CD4-positive, alpha-beta T cell treated with Interferon alpha-2 for 1 hour (primary cell): ENCODE measurements around the gene TTC1.
"Not testable (repeated sequence)": the region's sequence is repeated elsewhere in the genome, so short reads cannot be mapped to it uniquely, and the experiment has no call there.

Experiments used
- DNase-seq, 2 donors: peaks; one replicate each; pipeline ENCODE4 v3.0.0-alpha.2; 2020 to 2022

Gene TTC1

DNA sequence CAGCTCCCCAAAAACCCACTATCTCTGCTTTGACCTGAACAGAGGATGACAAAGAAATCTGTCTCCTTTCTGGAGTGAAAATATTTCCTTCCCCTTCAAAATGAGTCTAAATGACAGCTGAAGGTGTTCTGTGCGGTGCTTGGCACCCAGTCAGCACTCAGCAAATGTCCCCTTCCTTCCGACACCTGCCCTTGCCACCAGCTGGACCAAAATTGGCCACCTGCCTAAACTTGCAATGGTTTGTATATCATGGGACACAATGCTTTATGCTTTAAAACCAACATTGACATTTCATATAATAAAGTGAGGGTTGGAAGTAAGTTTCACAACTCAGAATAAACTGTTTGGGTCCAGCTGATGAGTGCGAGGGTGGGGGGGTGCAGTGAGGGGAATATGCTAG lies 7.5 kb upstream of the TTC1 start:
- DNase-seq: no peak

DNA sequence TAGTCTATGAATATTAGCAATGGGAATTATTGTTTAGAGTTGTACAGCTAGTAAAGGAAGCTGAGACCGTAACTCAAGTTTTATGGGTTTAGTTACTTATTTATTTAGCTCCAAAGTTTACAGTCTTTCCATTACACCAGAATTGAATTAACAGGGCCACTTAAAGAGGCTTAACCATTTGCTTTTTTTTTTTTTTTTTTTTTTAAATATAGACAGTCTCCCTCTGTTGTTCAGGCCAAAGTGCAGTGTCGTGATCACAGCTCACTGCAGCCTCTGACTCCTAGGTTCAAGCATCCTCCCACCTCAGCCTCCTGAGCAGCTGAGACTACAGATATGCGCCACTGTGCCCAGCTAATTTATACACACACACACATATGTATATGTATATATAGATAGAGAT lies 1.4 kb upstream of the TTC1 start:
- DNase-seq: no peak

DNA sequence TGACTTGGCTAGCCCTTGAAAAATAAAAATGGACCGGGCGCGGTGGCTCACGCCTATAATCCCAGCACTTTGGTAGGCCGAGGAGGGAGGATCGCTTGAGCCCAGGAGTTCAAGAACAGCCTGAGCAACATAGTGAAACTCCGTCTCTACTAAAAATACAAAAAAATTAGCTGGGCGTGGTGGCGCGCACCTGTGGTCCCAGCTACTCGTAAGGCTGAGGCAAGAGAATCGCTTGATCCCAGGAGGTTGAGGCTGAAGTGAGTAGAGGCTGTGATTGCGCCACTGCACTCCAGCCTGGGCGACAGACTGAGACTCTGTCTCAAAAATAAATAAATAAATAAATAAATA lies 436 bp upstream of the TTC1 start:
- DNase-seq: not testable (repeated sequence)

GRCh38 chr5:160009591-160009989 lies 651 bp downstream of the TTC1 start:
- peak in 1 of 2 donors; percentile 10 for DNase-seq

- DNase-seq: no peak
Observed at GRCh38 chr5:160011471-160011870, 2.5 kb downstream of the TTC1 start.

DNA sequence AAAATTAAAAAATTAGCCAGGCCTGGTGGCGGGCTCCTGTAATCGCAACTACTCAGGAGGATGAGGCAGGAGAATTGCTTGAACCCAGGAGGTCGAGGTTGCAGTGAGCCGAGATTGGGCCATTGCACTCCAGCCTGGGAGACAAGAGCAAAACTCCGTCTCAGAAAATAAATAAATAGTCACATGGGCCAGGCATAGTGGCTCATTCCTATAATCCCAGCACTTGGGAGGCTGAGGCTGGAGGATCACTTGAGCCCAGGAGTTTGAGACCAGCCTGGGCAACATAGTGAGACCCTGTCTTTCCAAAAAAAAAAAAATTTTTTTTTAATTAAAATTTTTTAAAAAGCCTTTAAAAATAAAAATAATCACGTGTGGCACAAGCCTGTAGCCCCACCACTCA lies 5.3 kb downstream of the TTC1 start:
- not testable (repeated sequence) for DNase-seq

- DNase-seq: no peak
Observed at GRCh38 chr5:160018945-160019625, 10.1 kb downstream of the TTC1 start.

DNA sequence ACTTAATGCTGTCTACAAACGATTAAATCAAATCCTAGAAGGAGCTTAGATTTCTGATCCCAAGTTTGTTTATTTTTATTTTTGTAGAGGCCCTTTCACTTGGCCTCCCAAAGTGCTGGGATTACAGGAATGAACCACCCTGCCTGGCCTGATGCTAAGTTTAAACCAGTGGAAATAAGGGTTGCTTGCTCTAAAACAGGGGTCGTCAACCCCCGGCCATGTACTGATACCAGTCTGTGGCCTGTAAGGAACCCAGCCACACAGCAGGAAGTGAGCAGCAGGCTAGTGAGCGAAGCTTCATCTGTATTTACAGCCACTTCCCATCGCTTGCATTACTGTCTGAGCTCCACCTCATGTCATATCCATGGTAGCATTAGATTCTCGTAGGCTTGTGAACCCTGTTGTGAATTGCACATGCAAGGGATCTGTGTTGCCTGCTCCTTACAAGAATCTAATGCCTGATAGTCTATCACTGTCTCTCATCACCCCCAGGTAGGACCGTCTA lies 11.4 kb downstream of the TTC1 start:
- DNase-seq: no peak

DNA sequence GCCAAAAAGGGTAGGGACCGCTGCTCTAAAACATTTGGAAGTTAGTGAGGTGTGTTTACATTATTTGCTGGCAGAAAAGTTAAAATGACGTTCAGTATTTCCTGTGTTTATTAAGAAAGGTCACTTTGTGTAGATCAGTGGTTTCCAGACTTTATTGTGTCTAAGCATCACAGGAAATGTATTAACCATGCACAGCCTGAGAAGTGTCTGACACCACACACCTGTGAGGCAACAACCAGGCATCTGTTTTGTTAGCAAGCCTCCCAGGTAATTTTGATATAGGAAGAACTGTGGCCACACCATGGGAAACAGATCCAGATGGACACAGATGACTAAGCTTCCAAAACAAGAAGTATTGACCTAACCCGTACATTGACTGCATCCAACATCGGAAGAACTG lies 12.0 kb downstream of the TTC1 start:
- peak in 1 of 2 donors; percentile 25 for DNase-seq

GRCh38 chr5:160021831-160022446 lies 13.0 kb downstream of the TTC1 start:
- DNase-seq: peak; percentile 56 to 80

- DNase-seq: no peak
Observed at GRCh38 chr5:160023007-160023907, 14.3 kb downstream of the TTC1 start.

DNA sequence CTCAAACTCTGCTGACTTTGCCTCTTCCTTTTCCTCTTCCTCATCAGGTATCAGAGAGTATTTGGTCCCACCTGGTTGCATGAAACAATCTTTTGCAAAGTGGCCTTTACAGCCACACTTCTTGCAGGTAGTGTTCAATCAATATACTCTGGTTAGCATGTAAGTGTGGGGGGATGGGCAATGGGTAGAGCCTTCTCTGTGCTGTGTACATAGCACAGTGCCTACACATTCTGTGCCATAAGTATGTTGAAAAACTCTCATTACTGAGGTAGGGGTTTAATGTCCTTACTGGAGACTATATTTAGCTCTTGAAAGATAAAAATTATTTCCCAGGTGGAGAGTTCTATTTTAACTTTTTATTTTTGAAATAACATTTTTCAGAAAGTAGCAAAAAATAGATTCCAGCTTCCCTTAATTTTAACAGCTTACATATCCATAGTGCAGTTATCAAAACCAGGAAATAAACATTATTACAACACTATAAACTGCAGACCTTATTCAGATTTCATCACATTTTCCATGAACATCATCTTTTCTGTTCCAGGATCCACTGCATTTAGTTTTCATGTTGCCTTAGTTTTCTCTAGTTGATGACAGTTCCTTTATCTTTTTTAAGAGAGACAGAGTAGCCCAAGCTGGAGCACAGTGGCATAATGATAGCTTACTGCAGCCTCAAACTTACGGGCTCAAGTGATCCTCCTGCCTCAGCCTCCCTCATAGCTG lies 15.1 kb downstream of the TTC1 start:
- DNase-seq: no peak

GRCh38 chr5:160029004-160029403 lies 20.1 kb downstream of the TTC1 start:
- DNase-seq: no peak

DNA sequence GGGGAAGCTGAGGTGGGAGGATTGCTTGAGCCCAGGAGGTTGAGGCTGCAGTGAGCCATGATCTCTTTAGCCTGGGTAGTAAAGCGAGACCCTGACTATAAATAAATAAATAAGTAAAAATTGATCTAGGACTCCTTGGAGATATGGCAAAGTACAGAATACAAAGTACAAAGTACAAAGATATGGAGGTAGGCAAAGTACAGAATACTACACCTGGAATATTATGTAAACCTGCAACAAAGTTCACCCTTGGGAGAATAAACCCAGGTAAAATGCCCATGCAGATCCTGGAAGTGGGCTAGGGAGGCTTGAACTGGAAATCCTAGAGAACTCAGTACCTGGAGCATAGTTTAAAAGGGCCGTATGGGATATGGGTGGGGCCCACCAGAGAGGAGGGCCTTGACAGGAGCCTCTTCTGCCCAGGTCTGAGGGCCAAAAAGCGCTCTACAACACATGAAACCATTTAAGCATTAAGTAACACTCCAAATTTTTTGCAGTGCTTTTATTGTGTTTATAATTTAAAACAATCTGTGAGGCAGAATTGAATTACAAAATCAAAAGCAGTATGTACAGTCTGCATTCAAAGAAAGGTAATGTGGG lies 20.7 kb downstream of the TTC1 start:
- DNase-seq: no peak

DNA sequence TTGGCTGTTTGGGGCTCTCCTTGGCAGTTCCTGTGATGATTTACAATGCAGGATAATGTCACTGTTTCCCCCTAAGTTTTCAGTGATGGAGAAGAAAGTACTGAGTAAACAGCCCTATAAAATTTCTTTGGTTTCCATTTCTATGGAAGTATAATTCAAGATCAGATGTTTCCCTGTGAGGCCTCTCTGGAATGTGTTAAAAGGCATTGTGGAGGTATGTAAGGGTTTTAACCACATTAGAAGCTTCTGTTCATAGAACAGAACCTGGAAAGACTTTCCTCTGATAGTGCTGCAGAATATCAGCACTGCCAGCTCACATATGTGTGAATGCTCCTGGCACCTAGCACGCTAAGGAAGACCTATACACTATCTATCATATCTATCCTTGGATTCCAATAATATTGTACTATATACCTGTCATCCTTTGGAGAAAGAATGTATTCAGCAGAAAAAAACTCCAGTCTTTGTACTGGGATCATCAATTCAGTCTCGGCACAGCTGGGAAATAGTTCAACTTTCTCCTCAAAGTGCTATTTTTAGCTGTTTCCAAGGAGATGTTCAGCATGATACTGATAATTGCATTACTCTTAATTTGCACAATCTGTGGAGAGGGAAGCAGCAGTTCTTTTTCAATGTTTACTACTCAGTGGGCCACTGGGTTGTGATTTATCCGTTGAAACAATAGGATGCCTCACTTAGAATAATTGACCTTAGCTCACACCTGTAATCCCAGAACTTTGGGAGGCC lies 21.9 kb downstream of the TTC1 start:
- no peak for DNase-seq

DNA sequence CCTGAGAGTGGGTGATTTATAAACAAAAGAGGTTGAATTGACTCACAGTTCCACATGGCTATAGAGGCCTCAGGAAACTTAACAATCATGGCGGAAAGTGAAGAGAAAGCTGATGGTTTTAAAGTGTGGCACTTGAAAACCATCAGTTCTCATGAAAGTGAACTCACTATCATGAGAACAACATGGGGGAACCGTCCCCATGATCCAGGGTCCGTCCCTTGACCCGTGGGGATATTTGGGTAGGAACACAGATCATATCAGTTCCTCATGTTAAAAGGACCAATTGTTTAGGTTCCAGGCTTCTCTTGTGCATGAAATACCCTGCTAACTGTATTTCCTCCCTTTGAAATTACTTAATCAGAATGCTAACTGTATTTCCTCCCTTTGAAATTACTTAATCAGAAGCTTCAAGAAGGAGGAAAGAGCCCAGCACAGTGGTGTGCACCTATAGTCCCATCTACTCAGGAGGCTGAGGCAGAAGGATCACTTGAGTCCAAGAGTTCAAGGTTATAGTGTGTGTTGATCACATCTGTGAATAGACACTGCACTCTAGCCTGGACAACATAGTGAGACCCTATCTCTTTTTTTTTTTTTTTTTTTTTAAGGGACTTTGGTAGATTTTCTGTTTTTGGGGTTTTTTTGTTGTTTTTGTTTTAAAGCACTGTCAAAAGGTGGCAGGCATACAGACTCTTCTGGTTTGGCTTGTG lies 24.8 kb downstream of the TTC1 start:
- no peak for DNase-seq

DNA sequence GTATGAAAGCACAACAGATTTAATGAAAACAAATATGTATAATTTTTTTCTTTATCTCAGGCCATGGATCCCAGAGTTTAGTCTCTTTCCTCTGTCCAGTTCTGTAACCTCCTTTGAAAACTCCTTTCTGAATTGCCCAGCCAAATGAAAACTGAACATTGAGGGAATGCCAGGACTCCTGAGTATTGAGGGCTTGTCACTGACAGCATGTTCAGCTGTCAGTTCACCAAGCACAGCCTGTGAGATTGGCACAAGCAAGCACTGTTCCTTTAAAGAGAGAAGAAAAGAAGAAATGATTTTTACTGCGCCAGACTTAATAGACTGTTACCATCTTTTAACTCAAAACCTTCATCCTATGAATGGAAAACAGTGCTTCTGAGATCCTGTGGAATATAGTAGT lies 27.3 kb downstream of the TTC1 start:
- DNase-seq: no peak

DNA sequence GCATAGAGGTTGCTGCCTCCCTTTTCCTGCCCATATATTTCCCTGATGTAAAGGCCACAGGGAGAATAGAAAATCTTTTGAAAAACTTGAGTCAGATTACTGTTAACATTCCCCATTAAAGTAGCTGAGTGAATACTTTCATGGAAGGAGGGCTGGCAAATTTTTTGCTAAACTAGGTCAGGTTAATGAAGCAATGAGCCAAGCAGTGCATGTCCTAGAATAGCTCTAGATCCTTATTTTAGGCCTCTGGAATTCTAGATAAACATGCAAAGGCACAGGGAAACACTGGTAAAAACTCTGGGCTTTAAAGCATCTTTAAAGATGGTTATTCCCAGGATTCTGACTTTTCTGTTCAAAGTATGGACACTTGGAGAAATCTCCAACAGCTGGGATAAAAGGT lies 27.9 kb downstream of the TTC1 start:
- DNase-seq: no peak

DNA sequence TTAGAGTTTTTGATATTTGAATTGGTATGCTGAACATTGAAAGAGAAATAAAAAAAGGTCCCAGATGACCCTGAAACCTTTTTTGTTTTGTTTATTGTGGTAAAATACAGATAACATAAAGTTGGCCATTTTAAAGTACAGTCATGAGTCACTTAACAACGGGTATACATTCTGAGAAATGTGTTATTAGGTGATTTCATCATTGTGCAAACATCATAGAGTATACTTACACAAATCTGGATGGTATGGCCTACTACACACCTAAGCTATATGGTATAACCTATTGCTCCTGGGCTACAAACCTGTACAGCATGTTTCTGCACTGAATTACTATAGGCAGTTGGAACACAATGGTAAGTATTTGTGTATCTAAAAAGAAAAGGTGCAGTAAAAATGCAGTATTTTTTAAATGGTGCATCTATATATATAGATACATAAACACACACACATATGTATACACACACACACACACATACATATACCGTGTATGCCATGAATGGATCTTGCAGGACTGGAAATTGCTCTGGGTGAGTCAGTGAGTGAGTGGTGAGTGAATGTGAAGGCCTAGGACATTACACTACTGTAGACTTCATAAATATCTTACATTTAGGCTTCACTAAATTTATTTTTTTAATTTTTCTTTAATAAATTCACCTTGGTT lies 31.0 kb downstream of the TTC1 start:
- no peak for DNase-seq

- DNase-seq: no peak
Observed at GRCh38 chr5:160040471-160040835, 31.5 kb downstream of the TTC1 start.

DNA sequence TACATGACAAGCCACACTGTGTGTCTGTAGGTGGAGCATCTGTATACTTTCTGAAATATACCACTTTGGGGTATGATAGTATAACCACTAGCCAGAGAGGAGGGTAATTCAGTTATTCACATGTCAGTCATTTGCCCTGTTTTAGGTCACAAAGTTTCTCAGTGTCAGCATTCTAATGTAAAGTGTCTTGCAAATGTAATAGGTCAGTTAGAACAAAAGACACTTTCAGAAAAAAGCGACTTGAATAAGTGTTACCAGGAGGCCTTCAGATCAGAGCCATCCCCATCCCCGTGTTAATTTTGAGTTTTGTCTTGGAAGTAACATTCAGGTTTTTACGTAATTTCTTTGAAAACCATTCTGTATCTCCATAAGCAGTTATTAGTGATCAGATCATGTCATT lies 33.7 kb downstream of the TTC1 start:
- DNase-seq: no peak
